HG02763 (cell line): Measurements from ENCODE around the gene PCYT2.
"Not testable (repeated sequence)": the region's sequence is repeated elsewhere in the genome, so short reads cannot be mapped to it uniquely, and the experiment has no call there.

Experiments
- ATAC-seq: cut with Tn5 transposase; IDR thresholded peaks from one replicate; pipeline ENCODE4 v1.9.1; 2021; ENCODE audit warnings: mild to moderate bottlenecking, moderate library complexity; ENCODE audit not compliant: unreplicated experiment

PCYT2 gene

DNA sequence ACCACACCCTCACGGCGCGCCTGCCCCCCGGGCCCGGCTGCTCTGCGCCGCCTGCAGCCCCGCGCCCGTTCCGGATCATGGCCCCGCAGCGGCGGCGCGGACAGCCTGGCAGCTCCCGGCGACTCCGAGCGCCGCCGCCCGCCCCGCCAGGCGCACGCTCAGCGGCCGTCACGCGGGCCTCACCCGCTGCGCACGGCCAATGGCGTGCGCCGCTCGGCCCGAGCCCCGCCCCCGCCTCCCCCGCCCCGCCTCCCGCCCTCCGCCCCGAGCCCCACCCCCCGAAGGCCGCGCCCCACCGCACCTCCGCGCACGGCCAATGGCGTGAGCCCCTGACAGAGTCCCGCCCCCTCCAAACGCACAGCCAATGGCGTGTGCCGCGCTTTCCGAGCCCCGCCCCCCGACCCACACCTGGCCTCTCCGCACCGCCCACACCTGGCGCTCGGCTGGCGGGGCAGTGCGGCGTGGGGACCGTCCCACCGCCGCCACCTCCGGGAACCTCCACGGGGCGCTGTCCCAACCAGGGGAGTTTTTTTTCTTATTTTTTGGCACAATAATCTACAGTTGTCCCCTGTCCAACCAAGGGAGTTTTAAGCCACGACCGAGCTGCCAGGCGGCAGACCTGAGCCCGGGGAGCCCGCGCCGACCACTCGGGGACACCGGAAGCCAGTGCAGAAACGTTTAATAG lies at the start of gene PCYT2:
TSS of gene PCYT2 (minus strand) at position 123 of the 685 bp plus-strand sequence. CDS start at position 79, 44 bp downstream.
- ATAC-seq: peak; percentile 74

DNA sequence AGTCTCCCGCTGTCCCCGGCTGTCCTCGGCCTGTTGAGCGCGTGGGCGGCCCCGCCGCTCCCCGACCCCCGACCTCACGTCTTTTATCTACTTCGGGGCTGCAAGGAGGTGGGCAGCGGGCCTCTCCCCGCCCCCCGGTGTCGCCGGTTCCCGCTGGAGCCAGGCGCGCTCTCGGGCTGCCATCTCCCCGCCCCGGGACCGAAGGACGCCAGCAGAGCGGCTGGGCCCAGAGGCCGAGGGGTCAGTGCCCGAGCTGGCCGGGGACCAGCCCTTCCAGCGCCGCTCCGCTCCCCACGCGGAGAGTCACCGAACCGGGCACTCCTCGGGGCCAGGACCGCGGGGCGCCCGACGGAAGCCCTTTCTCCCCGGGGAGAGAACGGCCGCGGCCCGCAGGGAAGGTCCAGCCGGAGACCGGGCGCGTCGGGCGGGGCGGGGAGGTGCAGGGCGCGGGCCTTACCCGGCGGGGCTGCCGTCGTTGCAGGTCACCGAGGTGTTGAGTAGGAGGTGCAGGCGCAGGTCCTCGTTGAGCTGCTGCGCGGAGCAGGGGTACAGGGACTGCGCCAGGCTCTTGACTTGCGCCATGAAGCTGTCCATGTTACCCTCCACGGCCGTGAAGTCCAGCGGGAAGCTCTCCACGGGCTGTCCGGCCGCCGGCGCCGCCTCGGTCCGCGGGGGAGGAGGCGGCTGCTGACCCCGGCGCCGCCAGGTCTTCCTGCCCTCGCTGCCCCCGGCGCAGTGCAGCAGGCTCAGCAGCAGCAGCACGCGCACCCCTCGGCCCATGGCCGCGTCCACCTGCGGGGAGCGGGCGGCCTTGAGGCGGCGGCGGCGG lies 49.1 kb upstream of the PCYT2 start:
- no peak for ATAC-seq

DNA sequence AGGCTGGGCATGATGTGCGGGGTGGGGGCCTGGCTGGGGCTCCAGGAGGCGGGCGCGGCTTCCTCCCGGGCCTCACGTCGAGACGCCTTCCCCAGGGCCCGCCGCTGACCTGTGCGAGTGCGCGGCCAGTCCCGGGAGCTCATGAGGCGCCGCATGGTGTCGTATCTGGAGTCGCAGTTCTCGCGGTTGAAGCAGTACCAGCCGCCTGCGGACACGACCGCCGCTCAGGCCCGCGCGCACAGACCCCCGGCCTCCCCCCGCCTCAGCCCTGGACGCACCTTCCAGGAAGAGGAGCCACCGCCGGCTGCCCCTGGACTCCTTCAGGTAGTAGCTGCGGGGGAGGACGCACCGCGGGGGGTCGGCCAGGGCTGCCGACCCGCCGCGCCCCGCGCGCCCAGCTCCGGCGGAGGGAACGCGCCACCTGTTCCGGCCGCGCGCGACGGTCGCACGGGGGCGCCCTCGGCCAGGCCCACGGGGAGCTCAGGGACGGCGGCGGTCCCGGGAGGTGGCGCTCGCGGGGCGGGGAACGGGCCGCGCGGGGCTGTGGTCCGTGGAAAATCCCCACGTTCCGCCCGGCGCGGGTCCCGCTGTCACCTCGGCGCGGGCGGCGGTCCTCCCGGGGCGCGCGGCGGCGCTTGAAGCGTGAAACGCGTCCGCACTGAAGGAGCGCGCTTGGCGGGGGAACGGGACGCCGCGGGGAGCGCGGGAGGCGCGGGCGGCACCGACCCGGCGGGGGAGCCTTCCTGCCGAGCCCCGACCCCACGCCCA lies 48.3 kb upstream of the PCYT2 start:
- ATAC-seq: peak; percentile 52

DNA sequence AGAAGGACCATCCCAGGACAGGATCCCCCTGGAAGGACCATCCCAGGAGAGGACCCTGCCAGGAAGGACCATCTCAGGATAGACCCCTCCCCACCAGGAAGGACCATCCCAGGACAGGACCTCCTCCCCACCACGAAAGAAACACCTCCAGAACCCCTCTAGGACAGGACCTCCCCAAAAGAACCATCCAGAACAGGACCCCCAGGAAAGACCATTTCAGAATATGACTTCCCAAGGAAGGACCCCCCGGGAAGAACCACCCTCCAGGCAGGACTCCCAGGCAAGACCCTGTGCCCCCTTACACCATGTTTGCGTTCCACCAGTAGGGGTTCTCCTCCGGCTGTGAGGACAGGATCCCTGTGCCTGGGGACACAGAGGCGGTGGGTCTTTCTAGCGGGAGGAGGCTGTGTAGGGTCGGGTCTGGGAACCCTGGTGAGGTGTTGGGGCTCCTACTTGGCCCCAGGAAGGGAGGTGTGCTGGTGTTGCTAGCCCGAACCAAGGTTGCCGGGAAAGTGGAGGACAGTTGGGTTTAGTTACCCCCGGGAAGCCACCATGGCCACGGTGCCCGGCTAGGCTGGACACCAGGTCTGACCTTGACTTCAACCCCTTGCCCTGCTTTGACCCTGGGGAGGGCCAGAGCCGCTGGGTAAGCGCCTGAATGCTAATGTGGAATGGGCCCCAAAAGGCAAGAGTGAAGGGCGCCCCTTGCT lies 47.6 kb upstream of the PCYT2 start:
- ATAC-seq: no peak

DNA sequence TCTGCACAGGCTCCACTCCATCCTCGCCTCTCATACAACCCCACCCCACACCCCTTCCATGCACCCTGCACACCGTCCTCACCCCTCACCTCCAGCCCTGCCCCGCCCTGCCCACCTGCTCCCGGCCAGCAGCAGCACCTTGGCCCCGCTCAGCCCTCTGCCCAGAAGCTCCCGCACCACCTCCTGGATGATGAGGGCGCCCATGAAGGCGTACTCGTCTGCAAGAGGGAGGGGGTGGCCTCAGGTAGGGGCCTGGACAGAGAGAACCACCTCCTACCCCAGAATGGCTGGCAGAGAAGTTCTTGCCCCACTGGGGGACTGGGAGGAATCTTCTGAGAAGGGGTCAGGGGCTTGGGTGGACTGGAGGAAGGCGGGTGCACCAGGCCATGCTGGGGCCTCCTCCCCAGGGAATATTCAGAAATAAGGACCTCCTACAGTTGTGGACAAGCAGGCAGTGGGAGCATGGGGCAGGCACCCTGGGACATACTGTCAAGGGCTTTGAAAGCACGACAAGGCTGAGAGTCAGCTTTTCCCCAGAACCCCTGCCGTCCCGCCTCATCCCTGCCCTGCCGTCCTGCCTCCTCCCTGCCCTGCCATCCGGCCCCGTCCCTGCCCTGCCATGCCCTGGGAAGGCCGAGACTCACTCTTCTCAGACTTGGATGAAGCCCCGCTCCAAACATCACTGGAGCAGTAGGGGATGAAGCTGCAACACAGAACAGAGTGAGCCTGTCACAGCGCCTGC lies 46.7 kb upstream of the PCYT2 start:
- ATAC-seq: no peak

DNA sequence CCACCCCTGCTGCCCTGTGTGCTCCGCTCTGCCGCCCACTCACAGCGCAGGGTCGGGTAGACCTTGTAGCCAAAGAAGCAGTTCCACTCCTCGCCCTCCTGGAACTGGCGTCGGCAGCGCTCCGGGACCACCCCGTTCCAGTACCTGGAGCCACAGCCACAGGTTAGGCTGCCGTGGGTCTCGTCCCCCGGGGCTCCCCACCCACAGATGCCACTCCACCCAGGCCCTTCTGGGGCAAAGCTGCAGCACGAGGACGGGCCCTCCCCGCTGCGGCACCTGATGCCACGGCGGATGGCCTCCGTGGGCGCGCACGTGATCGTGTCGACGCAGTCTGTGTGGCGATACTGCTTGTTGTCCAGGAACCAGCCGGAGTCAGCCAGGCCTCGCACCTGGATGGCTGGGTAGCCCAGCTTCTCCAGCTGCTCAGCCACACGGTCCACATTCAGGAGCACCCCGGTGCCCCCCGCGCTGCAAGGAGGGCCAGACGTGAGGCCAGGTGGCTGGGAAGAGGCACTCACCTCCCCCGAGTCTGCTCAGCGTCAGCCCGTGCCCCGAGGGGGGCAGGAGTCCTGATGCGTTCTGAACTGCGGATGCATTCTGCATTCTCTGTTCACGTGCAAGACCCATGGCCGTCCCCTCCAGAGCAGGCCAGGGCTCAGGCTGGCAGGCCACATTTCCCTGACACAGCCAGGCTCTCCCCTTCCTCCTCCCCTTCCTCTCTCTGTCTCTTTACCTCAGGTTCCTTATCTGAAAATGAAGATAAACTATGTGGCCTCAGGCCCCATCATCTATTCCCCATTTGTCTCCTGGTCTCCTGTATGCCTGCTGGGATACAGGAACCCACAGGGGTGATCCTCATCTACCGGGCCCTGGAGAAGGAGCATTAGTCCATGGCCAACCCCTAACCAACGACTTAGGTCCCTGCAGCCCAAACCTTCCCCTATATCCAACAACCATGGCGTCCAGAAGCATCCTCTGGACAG lies 45.7 kb upstream of the PCYT2 start:
- no peak for ATAC-seq

DNA sequence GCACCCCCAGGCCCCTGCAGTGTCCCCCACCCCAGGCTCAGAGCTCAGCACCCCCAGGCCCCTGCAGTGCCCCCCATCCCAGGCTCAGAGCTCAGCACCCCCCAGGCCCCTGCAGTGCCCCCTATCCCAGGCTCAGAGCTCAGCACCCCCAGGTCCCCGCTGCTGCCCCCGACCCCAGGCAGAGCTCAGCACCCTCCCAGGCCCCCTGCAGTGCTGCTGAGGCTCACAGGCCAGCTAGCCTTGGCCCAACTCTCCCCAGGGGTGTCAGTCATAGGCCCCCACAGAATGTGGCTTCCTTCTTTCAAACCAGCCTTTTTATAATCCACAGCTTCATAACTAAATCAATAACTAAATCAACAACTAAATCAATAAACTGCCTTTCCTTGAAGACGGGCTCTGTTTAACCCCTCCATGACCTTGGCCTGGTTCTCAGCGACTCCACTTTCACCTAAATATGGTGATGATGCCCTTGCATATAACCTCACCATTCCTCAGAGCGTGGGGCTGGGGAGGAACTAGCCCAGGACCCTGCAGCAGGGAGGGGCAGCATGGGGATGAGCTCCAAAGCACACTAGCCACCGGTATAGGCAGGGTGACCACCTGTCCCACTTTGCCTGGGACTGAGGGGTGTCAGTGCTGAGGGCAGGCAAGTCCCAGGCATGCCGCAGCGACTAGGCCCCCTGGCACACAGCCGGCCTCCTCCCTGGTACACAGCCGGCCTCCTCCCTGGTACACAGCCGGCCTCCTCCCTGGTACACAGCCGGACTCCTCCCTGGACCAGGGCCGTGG lies 44.8 kb upstream of the PCYT2 start:
- no peak for ATAC-seq

DNA sequence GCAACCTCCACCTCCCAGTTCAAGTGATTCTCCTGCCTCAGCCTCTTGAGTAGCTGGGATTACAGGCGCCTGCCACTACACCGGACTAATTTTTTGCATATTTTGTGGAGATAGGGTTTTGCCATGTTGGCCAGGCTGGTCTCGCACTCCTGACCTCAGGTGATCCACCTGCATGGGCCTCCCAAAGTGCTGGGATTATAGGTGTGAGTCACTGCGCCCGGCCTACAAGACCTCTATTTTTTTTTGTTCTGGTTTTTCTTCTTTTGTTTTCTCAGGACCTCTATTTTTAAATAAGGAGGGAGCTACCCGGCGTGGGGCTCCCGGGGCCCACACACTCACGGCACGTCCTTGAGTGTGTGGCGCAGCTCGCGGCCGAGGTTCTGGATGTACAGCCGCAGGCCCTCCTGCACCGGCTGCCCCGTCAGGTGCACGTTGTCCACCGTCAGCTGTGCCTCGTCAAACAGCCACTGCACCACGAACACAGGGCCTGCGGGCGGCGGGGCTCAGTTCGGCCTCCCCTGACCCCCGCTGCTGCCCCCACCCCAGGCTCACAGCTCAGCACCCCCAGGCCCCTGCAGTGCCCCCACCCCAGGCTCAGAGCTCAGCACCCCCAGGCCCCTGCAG lies 44.0 kb upstream of the PCYT2 start:
- ATAC-seq: no peak

DNA sequence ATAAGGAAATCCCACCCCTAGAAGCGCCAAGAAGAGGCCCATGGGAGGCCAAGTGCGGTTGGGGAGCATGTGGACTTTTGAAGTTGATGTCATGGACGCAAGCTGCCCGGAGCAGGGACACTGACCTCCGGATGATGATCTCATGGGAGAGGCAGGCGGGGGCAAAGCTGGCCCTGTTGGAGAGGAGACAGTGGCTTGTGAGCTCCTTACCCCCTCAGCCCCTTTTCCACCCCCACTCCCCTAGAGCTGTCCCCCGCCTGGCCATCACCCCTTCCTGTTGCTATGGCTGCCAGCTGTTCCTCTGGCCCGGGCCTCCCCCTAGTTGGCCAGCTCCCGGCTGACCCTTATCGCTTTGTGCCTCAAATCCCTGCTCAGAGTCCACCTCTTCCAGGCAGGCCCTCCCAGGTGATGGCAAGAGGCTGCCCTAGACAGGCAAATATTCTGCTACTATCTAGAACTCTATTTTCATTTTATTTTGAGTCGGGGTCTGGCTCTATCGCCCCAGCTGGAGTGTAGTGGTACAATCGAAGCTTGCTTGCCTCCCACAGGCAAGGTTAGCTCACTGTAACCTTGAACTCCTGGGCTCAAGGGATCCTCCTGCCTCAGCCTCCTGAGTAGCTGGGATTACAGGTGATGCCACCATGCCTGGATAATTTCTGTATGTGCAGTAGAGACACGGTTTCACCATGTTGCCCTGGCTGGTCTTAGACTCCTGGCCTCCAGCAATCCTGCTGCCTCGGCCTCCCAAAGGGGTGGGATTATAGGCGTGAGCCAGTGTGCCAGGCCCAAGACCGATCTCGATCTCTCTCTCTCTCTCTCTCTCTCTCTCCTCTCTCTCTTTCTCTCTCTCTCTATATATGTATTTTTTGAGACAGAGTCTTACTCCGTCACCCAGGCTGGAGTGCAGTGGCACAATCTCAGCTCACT lies 43.2 kb upstream of the PCYT2 start:
- ATAC-seq: no peak

DNA sequence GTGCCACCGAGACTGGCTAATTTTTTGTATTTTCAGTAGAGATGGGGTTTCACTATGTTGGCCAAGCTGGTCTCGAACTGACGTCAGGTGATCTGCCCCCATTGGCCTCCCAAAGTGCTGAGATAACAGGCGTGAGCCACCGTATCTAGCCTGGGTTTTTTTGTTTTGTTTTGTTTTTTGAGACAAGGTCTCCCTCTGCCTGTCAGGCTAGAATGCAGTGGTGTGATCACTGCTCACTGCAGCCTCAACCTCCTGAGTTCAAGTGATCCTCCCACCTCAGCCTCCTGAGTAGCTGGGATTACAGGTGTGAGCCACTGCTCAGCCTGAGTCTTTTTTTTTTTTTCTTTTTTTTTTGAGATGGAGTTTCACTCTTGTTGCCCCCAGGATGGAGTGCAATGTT lies 42.2 kb upstream of the PCYT2 start:
- ATAC-seq: not testable (repeated sequence)

DNA sequence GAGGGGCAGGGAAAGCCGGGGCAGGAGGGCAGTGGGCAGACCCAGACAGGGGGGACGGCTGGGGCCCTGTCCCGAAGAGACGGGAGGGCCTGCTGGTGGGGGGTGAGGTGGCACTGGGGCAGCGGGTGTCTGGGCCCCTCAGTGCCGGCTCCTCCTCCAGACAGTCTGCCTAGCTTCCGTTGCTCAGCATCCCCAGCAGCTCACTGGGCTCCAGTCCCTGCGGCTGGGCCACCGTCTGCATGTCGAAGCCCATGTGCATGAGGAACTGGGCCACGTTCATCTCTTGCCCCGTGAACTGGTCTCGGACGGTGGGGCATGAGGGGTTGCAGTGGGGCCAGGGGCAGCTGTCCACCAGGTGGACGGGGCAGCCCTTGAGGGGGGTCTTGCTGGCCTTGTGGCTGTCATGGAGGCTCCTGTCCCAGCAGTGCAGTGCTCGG lies 41.6 kb upstream of the PCYT2 start:
- ATAC-seq: no peak

DNA sequence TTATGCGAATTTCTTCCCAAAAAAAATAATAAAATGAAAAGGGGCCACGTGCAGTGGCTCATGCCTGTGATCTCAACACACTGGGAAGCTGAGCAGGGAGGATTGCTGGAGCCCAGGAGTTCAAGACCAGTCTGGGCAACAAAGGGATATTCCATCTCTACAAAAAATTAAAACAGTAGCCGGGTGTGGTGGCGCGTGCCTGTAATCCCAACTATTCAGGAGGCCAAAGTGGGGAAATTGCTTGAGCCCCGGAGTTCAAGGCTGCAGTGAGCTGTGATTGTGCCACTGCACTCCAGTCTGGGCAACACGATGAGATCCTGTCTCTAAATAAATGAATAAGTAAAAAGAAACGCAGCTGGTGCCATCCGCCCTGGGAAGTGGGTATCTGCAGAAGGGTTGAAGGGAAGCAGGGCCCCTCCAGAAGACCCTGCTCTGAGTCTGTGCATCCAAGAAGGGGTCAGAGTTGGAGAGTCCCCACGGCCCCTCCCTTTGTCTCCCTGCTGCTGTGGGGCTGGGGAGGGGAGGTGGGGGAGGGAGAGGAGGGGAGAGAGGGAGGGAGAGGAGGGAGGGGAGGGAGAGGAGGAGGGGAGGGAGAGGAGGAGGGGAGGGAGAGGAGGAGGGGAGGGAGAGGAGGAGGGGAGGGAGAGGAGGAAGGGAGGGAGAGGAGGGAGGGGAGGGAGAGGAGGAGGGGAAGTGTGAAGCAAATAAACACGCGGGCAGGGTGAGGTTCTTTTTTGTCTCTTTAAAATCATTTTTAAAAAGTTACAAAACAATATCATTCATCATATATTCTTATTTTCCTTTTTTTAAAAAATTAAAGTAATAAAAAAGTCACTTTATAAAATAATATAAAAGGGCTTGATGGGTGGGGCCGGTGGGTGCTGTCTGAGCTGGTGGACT lies 40.8 kb upstream of the PCYT2 start:
- no peak for ATAC-seq

DNA sequence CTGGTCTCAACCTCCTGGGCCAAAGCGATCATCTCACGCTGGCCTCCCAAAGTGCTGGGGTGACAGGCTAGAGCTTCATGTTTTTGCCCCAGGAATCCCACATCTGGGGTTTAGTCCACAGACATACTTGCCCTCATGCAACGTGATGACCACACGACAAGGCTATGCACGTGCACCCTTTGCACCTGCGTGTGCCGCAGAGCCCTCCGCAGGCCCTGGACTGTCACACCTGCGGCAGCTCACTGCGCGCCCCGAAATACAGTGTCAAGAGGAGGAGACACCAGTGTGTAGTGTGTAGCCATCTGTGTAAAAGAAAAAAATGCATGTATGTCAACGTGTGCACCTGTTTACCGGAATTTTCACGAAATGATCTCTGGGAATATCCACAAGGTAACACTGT lies 39.3 kb upstream of the PCYT2 start:
- ATAC-seq: no peak

DNA sequence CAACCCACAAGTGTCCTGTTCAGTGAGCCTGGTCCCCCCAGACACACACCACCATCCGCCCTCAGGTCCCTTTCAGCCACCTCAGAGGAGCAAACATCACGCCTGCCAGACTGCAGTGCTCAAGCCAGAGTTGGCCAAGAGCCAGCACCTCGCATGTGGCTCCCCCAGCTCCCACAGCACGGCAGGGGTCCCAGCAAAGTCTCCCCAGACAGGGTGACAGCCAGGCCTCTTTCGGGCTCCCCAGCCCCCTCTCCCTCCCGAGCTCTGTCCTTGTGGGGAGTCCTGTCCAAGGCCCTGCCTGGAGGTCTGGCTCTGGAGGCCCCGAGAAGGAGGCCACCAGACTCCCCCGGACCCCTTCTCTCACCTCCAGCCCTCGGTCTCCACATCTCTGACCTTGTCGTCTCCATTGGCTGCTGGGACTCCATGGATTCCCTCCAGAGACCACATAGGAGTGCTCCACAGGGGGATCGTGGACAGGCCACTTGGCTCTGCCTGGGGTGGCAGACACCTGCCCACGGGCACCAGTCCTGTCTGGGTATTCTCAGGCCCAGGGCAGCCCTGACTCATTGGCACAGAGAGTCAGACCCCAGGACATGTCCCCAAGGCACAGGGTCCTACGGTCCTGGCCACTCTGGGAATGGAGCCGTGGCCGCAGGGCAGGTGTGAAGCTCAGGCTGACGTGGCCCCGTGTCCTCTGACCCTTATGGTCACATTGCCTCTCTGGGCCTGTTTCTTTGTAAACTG lies 37.6 kb upstream of the PCYT2 start:
- ATAC-seq: no peak

DNA sequence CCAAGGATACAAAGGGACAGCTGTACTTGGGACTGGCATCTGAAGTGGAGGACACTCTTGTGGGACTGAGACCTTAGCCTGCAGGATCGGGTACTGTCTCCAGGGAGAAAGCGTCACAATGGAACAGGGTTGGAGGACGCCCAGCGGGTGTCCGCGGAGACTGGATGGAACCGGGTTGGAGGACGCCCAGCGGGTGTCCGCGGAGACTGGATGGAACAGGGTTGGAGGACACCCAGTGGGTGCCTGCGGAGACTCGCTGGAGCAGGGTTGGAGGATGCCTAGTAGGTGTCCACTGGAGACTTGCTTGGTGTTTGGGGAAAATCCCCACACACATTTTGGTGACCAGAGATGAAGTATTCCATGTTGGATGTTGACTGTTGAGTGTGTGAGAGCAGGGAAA lies 36.0 kb upstream of the PCYT2 start, which contains the start of gene MYADML2:
TSS of gene MYADML2 (minus strand) at position 45 of the 400 bp plus-strand sequence. CDS start 5,492 bp downstream, outside the sequence.
- ATAC-seq: no peak
